ENCODE measurements around the gene GALP.
"Not testable (repeated sequence)": the region's sequence is repeated elsewhere in the genome, so short reads cannot be mapped to it uniquely, and the experiment has no call there.

The GALP gene

GRCh38 chr19:56147307-56147706 lies 28.5 kb upstream of the GALP start:
- no peak for DNase-seq

GRCh38 chr19:56148096-56148495 lies 27.7 kb upstream of the GALP start:
- no peak for DNase-seq

GRCh38 chr19:56148955-56149655 lies 26.7 kb upstream of the GALP start:
- DNase-seq: not testable (repeated sequence)

GRCh38 chr19:56149656-56150038 lies 26.2 kb upstream of the GALP start:
- DNase-seq: no peak

GRCh38 chr19:56150358-56150757 lies 25.4 kb upstream of the GALP start:
- DNase-seq: no peak

GRCh38 chr19:56152644-56153043 lies 23.2 kb upstream of the GALP start:
- DNase-seq: no peak

GRCh38 chr19:56153507-56153906 lies 22.3 kb upstream of the GALP start:
- DNase-seq: no peak

- DNase-seq: peak in 1 of 51 donors; percentile 8
Observed at GRCh38 chr19:56155124-56155687, 20.6 kb upstream of the GALP start.

- DNase-seq: no peak
Observed at GRCh38 chr19:56156768-56157167, 19.0 kb upstream of the GALP start.

- no peak for DNase-seq
Observed at GRCh38 chr19:56158170-56158757, 17.5 kb upstream of the GALP start.

- DNase-seq: no peak
Observed at GRCh38 chr19:56159009-56159559, 16.7 kb upstream of the GALP start.

GRCh38 chr19:56159622-56160271 lies 16.1 kb upstream of the GALP start:
- no peak for DNase-seq

- DNase-seq: no peak
Observed at GRCh38 chr19:56161534-56161933, 14.3 kb upstream of the GALP start.

GRCh38 chr19:56162258-56162657 lies 13.6 kb upstream of the GALP start:
- DNase-seq: no peak

GRCh38 chr19:56163097-56163496 lies 12.7 kb upstream of the GALP start:
- DNase-seq: no peak

- no peak for DNase-seq
Observed at GRCh38 chr19:56167064-56167578, 8.7 kb upstream of the GALP start.

GRCh38 chr19:56170261-56170660 lies 5.5 kb upstream of the GALP start:
- peak in 2 of 51 donors; percentile 1 to 14 for DNase-seq

- no peak for DNase-seq
Observed at GRCh38 chr19:56174086-56174485, 1.7 kb upstream of the GALP start.

GRCh38 chr19:56174550-56174949 lies 1.3 kb upstream of the GALP start:
- DNase-seq: no peak

- DNase-seq: not testable (repeated sequence)
Observed at GRCh38 chr19:56176310-56176709, 502 bp downstream of the GALP start.

- DNase-seq: no peak
Observed at GRCh38 chr19:56176881-56177280, 1.1 kb downstream of the GALP start.
